ENCODE data around the gene CEMIP.
A peak's percentile ranks its signal among the peaks of the same experiment; 100 is the strongest.

Gene CEMIP

DNA sequence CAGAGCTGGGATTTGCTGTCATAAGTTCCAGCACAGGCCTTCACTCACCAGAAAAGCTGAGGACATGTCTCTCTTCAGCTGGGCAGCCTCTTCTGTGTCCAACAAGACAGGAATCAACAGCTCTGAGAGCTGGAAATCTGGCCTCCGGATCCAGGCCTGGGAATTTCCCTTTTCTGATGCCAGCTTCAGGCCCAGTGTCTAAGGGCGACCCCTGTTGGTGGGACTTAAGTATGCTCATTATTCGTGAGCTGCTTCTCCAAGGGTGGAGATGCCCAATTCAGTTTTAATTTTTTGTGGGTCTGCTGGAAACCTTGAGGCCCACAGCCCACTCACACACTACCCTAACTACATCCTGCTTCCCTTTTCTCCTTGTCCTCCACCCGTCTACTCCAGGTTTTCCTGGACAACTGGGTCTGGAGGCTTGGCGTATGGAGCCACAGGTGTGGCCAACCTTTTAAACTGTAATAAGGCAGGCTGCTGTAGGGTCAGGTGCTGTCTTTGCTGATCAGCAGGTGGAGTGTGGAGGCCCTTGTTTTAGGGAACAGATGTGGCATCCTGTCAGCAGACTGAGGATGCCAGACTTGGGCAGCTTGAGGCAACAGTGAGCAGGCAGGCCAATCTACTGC lies 2.6 kb upstream of the CEMIP start:
- H3K9ac ChIP-seq, result peak overlapping the region in 10 of 11 experiments; percentile 3 to 77 (median 46); a peak in 13 of 22 replicates
- H3K4me2 ChIP-seq, result peak overlapping the region; percentile 22 to 95 (median 74)
- H3K4me1 ChIP-seq, result peaks cover 17 to 72% (median 52%) of the 10 kb centered on the region in 10 experiments
- TF ChIP-seq Cebpa-rat (IDR thresholded peaks at IDR 0.05), result no peak
- no peaks in the 10 kb centered on the region for H3K36me3 ChIP-seq
- H3K4me3 ChIP-seq, result peak overlapping the region in 4 of 10 experiments; percentile 12 to 35 (median 15); a peak in 3 of 20 replicates
- peaks cover 0 to 14% (median 0%) of the 10 kb centered on the region in 11 experiments; a peak in 8 of 22 replicates for H3K9me3 ChIP-seq (replicated peaks in 1 of 11)
- peak overlapping the region in 9 of 11 experiments; percentile 52 to 91 (median 76); a peak in 20 of 22 replicates for H3K27ac ChIP-seq
- H4K20me1 ChIP-seq, result peaks cover 0 to 8% (median 0%) of the 10 kb centered on the region in 11 experiments; a peak in 6 of 22 replicates
- peaks cover 38 to 50% (median 48%) of the 10 kb centered on the region in 11 experiments for H3K27me3 ChIP-seq

- Histone ChIP-seq H3K4me2 (peak overlapping the region; percentile 22 to 95 (median 74)), H4K20me1 (peaks cover 0 to 8% (median 0%) of the 10 kb centered on the region in 11 experiments; a peak in 6 of 22 replicates), H3K4me3 (peak overlapping the region in 3 of 10 experiments; percentile 12 to 44 (median 14); a peak in 3 of 20 replicates), H3K36me3 (no peaks in the 10 kb centered on the region), H3K27ac (peak overlapping the region in 10 of 11 experiments; percentile 28 to 91 (median 70); a peak in 19 of 22 replicates), H3K27me3 (peaks cover 41 to 56% (median 54%) of the 10 kb centered on the region in 11 experiments), H3K9ac (peak overlapping the region in 10 of 11 experiments; percentile 3 to 77 (median 46); a peak in 14 of 22 replicates), H3K9me3 (replicated peaks in 1 of 11) (peaks cover 0 to 14% (median 0%) of the 10 kb centered on the region in 11 experiments; a peak in 8 of 22 replicates), H3K4me1 (peaks cover 17 to 72% (median 52%) of the 10 kb centered on the region in 10 experiments)
- TF ChIP-seq Cebpa-rat (IDR thresholded peaks at IDR 0.05), result peak in 10 of 11 experiments; percentile 15 to 94 (median 66); a peak in 14 of 22 replicates
These were observed 2.0 kb upstream of the CEMIP start for GRCh38 chr15:80777137-80777536.

GRCh38 chr15:80777826-80778620 lies 1.1 kb upstream of the CEMIP start:
- H3K27ac ChIP-seq, result peak overlapping the region in 8 of 11 experiments; percentile 12 to 91 (median 78); a peak in 16 of 22 replicates
- peaks cover 0 to 8% (median 0%) of the 10 kb centered on the region in 11 experiments; a peak in 6 of 22 replicates for H4K20me1 ChIP-seq
- no peaks in the 10 kb centered on the region for H3K36me3 ChIP-seq
- peaks cover 0 to 14% (median 0%) of the 10 kb centered on the region in 11 experiments; a peak in 8 of 22 replicates for H3K9me3 ChIP-seq (replicated peaks in 1 of 11)
- peak overlapping the region in 5 of 11 experiments; percentile 53 to 77 (median 74); a peak in 8 of 22 replicates for H3K9ac ChIP-seq
- peaks cover 17 to 72% (median 52%) of the 10 kb centered on the region in 10 experiments for H3K4me1 ChIP-seq
- peak overlapping the region in 2 of 10 experiments; percentile 9 to 44; a peak in 2 of 20 replicates for H3K4me3 ChIP-seq
- no peak for TF ChIP-seq Cebpa-rat (IDR thresholded peaks at IDR 0.05)
- peak overlapping the region in 10 of 11 experiments; percentile 47 to 95 (median 79); a peak in 18 of 22 replicates for H3K4me2 ChIP-seq
- peaks cover 41 to 65% (median 59%) of the 10 kb centered on the region in 11 experiments for H3K27me3 ChIP-seq

GRCh38 chr15:80778621-80778963 lies 578 bp upstream of the CEMIP start:
- peak overlapping the region in 2 of 10 experiments; percentile 50 to 58; a peak in 1 of 20 replicates for H3K4me3 ChIP-seq
- H3K36me3 ChIP-seq, result no peaks in the 10 kb centered on the region
- H3K27me3 ChIP-seq, result peaks cover 41 to 65% (median 59%) of the 10 kb centered on the region in 11 experiments
- peaks cover 0 to 8% (median 0%) of the 10 kb centered on the region in 11 experiments; a peak in 6 of 22 replicates for H4K20me1 ChIP-seq
- peaks cover 17 to 70% (median 52%) of the 10 kb centered on the region in 10 experiments for H3K4me1 ChIP-seq
- H3K9me3 ChIP-seq (replicated peaks in 1 of 11), result peaks cover 0 to 14% (median 0%) of the 10 kb centered on the region in 11 experiments; a peak in 8 of 22 replicates
- TF ChIP-seq Cebpa-rat (IDR thresholded peaks at IDR 0.05), result no peak
- peak overlapping the region in 6 of 11 experiments; percentile 66 to 95 (median 86); a peak in 10 of 22 replicates for H3K4me2 ChIP-seq
- H3K9ac ChIP-seq, result no peak overlapping the region
- peak overlapping the region in 2 of 11 experiments; percentile 89 to 91; a peak in 1 of 22 replicates for H3K27ac ChIP-seq

GRCh38 chr15:80779658-80780415 lies 667 bp downstream of the CEMIP start:
- Histone ChIP-seq H3K9me3 (replicated peaks in 1 of 11) (peaks cover 0 to 14% (median 0%) of the 10 kb centered on the region in 11 experiments; a peak in 8 of 22 replicates), H4K20me1 (peaks cover 0 to 8% (median 0%) of the 10 kb centered on the region in 11 experiments; a peak in 6 of 22 replicates), H3K9ac (no peak overlapping the region), H3K27me3 (peaks cover 41 to 65% (median 59%) of the 10 kb centered on the region in 11 experiments), H3K4me2 (peak overlapping the region; percentile 48 to 95 (median 78)), H3K27ac (no peak overlapping the region), H3K4me1 (peaks cover 17 to 58% (median 45%) of the 10 kb centered on the region in 10 experiments), H3K4me3 (peak overlapping the region; percentile 1 to 58 (median 40); a peak in 18 of 20 replicates), H3K36me3 (no peaks in the 10 kb centered on the region)
- no peak for TF ChIP-seq Cebpa-rat (IDR thresholded peaks at IDR 0.05)

DNA sequence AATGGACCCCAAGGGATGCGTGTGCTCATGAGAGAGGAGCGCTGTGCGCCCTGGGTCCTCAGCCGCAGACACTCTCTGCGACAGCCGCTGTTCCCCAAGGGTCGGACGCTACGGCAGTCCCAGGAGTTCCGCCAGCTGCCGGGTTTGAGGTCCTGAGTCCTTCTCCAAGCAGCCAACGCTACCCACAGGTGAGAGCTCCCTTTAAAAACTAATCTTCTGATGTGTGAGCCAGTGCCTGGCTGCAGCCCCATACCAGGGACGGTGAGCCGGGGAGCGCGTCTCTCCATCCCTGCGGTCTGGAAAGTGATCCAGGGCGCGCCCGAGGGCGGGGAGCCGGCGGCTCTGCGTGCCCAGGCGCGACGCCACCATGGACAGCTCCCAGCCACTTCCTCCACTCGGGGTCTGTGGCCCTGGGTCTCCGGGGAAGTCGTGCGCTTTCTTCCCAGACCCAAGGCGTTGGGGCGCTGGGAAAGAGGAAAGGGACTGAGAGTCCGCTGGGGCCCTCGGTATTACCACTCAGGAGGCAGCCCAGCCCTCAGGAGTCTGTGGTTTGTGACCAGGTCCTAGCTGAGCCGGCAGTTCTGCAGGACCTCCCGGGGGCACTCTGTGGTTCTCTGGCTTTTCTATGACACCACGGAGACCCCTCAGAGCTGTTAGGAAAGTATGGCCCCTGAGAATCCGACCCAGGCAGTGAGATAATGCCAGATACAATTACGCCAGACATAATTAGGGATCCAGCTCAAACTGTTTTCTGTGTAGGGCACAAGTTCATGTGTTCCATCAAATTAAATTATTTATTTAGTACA lies 1.4 kb downstream of the CEMIP start:
- Histone ChIP-seq H3K36me3 (no peaks in the 10 kb centered on the region), H3K27ac (no peak overlapping the region), H3K9me3 (replicated peaks in 1 of 11) (peaks cover 0 to 14% (median 0%) of the 10 kb centered on the region in 11 experiments; a peak in 8 of 22 replicates), H3K4me3 (peak overlapping the region; percentile 1 to 58 (median 40); a peak in 19 of 20 replicates), H3K27me3 (peaks cover 41 to 65% (median 59%) of the 10 kb centered on the region in 11 experiments), H3K4me1 (peaks cover 17 to 52% (median 43%) of the 10 kb centered on the region in 10 experiments), H4K20me1 (peaks cover 0 to 8% (median 0%) of the 10 kb centered on the region in 11 experiments; a peak in 6 of 22 replicates), H3K9ac (no peak overlapping the region), H3K4me2 (peak overlapping the region; percentile 48 to 95 (median 78))
- no peak for TF ChIP-seq Cebpa-rat (IDR thresholded peaks at IDR 0.05)

DNA sequence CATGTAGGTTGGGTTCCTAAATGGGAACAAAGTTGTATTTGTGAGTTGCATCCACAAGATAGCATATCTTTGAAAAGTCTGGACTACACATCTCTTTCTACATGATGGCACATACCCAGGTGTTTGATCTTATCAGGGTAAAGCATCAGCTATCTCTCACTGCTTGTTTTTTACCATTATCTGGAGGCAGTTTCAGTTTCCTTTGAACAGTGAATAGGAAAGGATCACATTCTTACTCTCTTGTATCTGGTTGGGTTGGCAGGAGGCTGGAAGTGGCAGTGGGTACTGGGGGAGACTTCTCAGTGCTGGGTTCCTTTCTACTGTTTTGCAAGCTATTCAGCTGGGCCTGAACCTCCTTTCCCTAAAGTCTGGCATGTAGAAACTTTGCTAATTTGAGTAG lies 4.1 kb downstream of the CEMIP start:
- Histone ChIP-seq H3K27ac (no peak overlapping the region), H3K9ac (no peak overlapping the region), H3K27me3 (peaks cover 35 to 48% (median 44%) of the 10 kb centered on the region in 11 experiments), H3K4me3 (no peak overlapping the region), H3K4me2 (no peak overlapping the region), H4K20me1 (peaks cover 0 to 8% (median 0%) of the 10 kb centered on the region in 11 experiments; a peak in 5 of 22 replicates), H3K36me3 (no peaks in the 10 kb centered on the region), H3K9me3 (replicated peaks in 1 of 11) (peaks cover 0 to 14% (median 0%) of the 10 kb centered on the region in 11 experiments; a peak in 8 of 22 replicates), H3K4me1 (peaks cover 7 to 38% (median 21%) of the 10 kb centered on the region in 10 experiments; a peak in 19 of 20 replicates)
- TF ChIP-seq Cebpa-rat (IDR thresholded peaks at IDR 0.05), result no peak

Data from BLaER1 treated with 17β-estradiol and CSF1 and Interleukin-3, amounts not matched to agents 10 nM and 100 nM (cell line).